GM12878 (cell line): ENCODE measurements around the gene TTC9C. TPM values are rescaled to one million over a fixed set of nuclear protein-coding genes. Genes with fewer than 3 reads are reported as not detected.
A peak's percentile ranks its signal among the peaks of the same experiment; 100 is the strongest.

Experiments used
- ATF7 ChIP-seq: fragments of 450-650 bp; IDR thresholded peaks from 2 replicates; pipeline ENCODE4 v1.6.1; 2016; ENCODE audit warnings: low read depth, mild to moderate bottlenecking
- BACH1 ChIP-seq: fragments of 450-650 bp; IDR thresholded peaks from 2 replicates; pipeline ENCODE4 v1.6.1; 2017; ENCODE audit warnings: mild to moderate bottlenecking, borderline replicate concordance
- CBFB ChIP-seq: IDR thresholded peaks from 2 replicates; pipeline ENCODE4 v1.6.1; 2016; ENCODE audit warnings: antibody characterized with exemption, low read depth
- CBX5 ChIP-seq: sonication (generic); IDR thresholded peaks from 2 replicates; pipeline ENCODE4 v1.6.1; 2016; ENCODE audit warnings: low read depth, moderate library complexity, mild to moderate bottlenecking, inconsistent platforms
- CEBPZ ChIP-seq: fragments of 150-350 bp; IDR thresholded peaks from 2 replicates; pipeline ENCODE4 v1.6.1; 2016; ENCODE audit warnings: low read depth, low read length
- CHD4 ChIP-seq: fragments of 200-600 bp; sonication (generic); IDR thresholded peaks from 2 replicates; pipeline ENCODE4 v1.6.1; 2016; ENCODE audit warnings: mild to moderate bottlenecking
- EGR1 ChIP-seq, 2 experiments: IDR thresholded peaks; 1 replicate in 1 of 2; 2 replicates in 1 of 2; pipeline ENCODE4 v1.6.1; 2011 to 2012; ENCODE audit warnings: low read depth in 2 of 2, low read length in 2 of 2, borderline replicate concordance in 1 of 2, mild to moderate bottlenecking in 1 of 2, moderate library complexity in 1 of 2
- ESRRA ChIP-seq: IDR thresholded peaks from 2 replicates; pipeline ENCODE4 v1.6.1; 2012; ENCODE audit warnings: mild to moderate bottlenecking, low read length, improper control_type of control experiment
- HDAC2 ChIP-seq: fragments of 200-600 bp; sonication (generic); IDR thresholded peaks from 2 replicates; pipeline ENCODE4 v1.6.1; 2017
- KDM1A ChIP-seq: fragments of 200-600 bp; sonication (generic); IDR thresholded peaks from 2 replicates; pipeline ENCODE4 v1.6.1; 2016; ENCODE audit warnings: borderline replicate concordance
- KLF5 ChIP-seq: fragments of 450-650 bp; IDR thresholded peaks from 2 replicates; pipeline ENCODE4 v1.6.1; 2014; ENCODE audit warnings: mild to moderate bottlenecking; ENCODE audit not compliant: partially characterized antibody
- LARP7 ChIP-seq: fragments of 450-650 bp; IDR thresholded peaks from 2 replicates; pipeline ENCODE4 v1.6.1; 2017; ENCODE audit warnings: mild to moderate bottlenecking
- MEF2A ChIP-seq: IDR thresholded peaks from 2 replicates; pipeline ENCODE4 v1.6.1; 2011; ENCODE audit warnings: low read depth, mild to moderate bottlenecking, low read length, moderate library complexity; ENCODE audit not compliant: insufficient read depth
- NFIC ChIP-seq: IDR thresholded peaks from 2 replicates; pipeline ENCODE4 v1.6.1; 2012; ENCODE audit warnings: low read depth, mild to moderate bottlenecking, inconsistent platforms, low read length, moderate library complexity
- NFXL1 ChIP-seq: fragments of 450-650 bp; IDR thresholded peaks from 2 replicates; pipeline ENCODE4 v1.6.1; 2017; ENCODE audit warnings: antibody characterized with exemption, mild to moderate bottlenecking, borderline replicate concordance
- NFYB ChIP-seq: IDR thresholded peaks from 2 replicates; pipeline ENCODE4 v1.6.1; 2011; ENCODE audit warnings: low read depth, mild to moderate bottlenecking, low read length, improper control_type of control experiment, moderate library complexity; ENCODE audit not compliant: insufficient read depth
- NR2C1 ChIP-seq: fragments of 450-650 bp; IDR thresholded peaks from 2 replicates; pipeline ENCODE4 v1.6.1; 2017; ENCODE audit warnings: antibody characterized with exemption, mild to moderate bottlenecking, moderate library complexity
- NRF1 ChIP-seq: conservative IDR thresholded peaks from 2 replicates; pipeline ENCODE4 v1.6.1; 2011; ENCODE audit warnings: mild to moderate bottlenecking, low read depth, low read length, improper control_type of control experiment
- PKNOX1 ChIP-seq: fragments of 450-650 bp; IDR thresholded peaks from 2 replicates; pipeline ENCODE4 v1.6.1; 2016; ENCODE audit warnings: mild to moderate bottlenecking
- PML ChIP-seq: IDR thresholded peaks from 2 replicates; pipeline ENCODE4 v1.6.1; 2012; ENCODE audit warnings: low read length, inconsistent platforms
- RCOR1 ChIP-seq: conservative IDR thresholded peaks from 2 replicates; pipeline ENCODE4 v1.6.1; 2012; ENCODE audit warnings: low read depth, low read length, improper control_type of control experiment
- SMC3 ChIP-seq: IDR thresholded peaks from 2 replicates; pipeline ENCODE4 v1.6.1; 2011; ENCODE audit warnings: low read length, improper control_type of control experiment, borderline replicate concordance
- SPI1 ChIP-seq: IDR thresholded peaks from 2 replicates; pipeline ENCODE4 v1.6.1; 2011; ENCODE audit warnings: low read depth, mild to moderate bottlenecking, low read length, moderate library complexity, borderline replicate concordance; ENCODE audit not compliant: insufficient read depth
- STAT3 ChIP-seq: IDR thresholded peaks from 2 replicates; pipeline ENCODE4 v1.6.1; 2011; ENCODE audit warnings: low read depth, low read length, improper control_type of control experiment
- USF1 ChIP-seq: IDR thresholded peaks from 2 replicates; pipeline ENCODE4 v1.6.1; 2011; ENCODE audit warnings: borderline replicate concordance, low read depth, mild to moderate bottlenecking, moderate library complexity, mixed read lengths, low read length; ENCODE audit not compliant: insufficient read depth; ENCODE audit errors: extremely low read length
- ZBED1 ChIP-seq: IDR thresholded peaks from 2 replicates; pipeline ENCODE4 v1.6.1; 2016; ENCODE audit warnings: borderline replicate concordance
- ZNF384 ChIP-seq: IDR thresholded peaks from 2 replicates; pipeline ENCODE4 v1.6.1; 2012; ENCODE audit warnings: low read depth, mild to moderate bottlenecking, low read length, improper control_type of control experiment, borderline replicate concordance
- ZSCAN29 ChIP-seq: fragments of 450-650 bp; IDR thresholded peaks from 2 replicates; pipeline ENCODE4 v1.6.1; 2017; ENCODE audit warnings: mild to moderate bottlenecking, moderate library complexity
- polyA plus RNA-seq, 11 experiments: library from polyadenylated mRNA; depleted of rRNA in 4 of 11; unstranded in 6 of 11; stranded (reverse) in 5 of 11; fragments of >200 nt; fragmentation: Nextera tagmentation in 4 of 11; fragmentation: Illumina TruSeq in 1 of 11; extraction: Ambion mirVana in 4 of 11; extraction: Trizol in 1 of 11; gene quantifications; 1 replicate in 1 of 11; 2 replicates in 10 of 11; pipeline versions ENCODE4 v1.2.1 to v1.2.3, GENCODE V29; 2011 to 2016; ENCODE audit warnings: inconsistent platforms in 2 of 11, missing spikeins in 2 of 11, low read depth in 1 of 11
- total RNA-seq, 4 experiments: library from RNA; depleted of rRNA in 3 of 4; stranded (reverse); fragments of >200 nt in 3 of 4; fragmentation: Illumina TruSeq in 1 of 4; extraction: Trizol in 1 of 4; gene quantifications; 2 replicates each; pipeline versions ENCODE4 v1.2.1 to v1.2.3, GENCODE V29; 2013 to 2021

TTC9C gene
- total and polyA plus RNA-seq, 10 of the 15 experiments (the other 5 are each of a cell fraction or from before 2014, with no cell fraction given) = 42.0 to 72.3 (median 50.4) TPM

- TF ChIP-seq USF1 (no peak), NFIC (no peak), NFXL1 (no peak), MEF2A (no peak), HDAC2 (no peak), NR2C1 (peak; percentile 25; the same call in 1 of the 2 replicates), LARP7 (peak; percentile 39; the same call in 1 of the 2 replicates), CEBPZ (no peak), CBFB (peak; percentile 83), STAT3 (no peak), ESRRA (no peak), KDM1A (no peak), ZSCAN29 (0 out of 2 replicates have a peak, but pooled peaks have one; percentile 53), KLF5 (no peak), SPI1 (no peak), PKNOX1 (no peak; the same call in 1 of the 2 replicates), PML (peak; percentile 98), NRF1 (no peak), NFYB (no peak), ZNF384 (no peak), EGR1 (IDR thresholded peaks at IDR 0.05; ENCODE audit: borderline replicate concordance in 1 of 2, low read depth in 2 of 2, low read length in 2 of 2) (no peak), CBX5 (no peak), ZBED1 (no peak), CHD4 (no peak), BACH1 (peak; percentile 19), RCOR1 (0 out of 2 replicates have a peak, but pooled peaks have one; percentile 67), SMC3 (peak; percentile 25; the same call in 1 of the 2 replicates), ATF7 (peak; percentile 43; the same call in 1 of the 2 replicates)
These were observed 58.9 kb downstream of the TTC9C start, which contains the start of gene TMEM179B (continued) for GRCh38 chr11:62787005-62787759.
